ENCODE measurements around the gene TGFBR3.

Gene TGFBR3

DNA sequence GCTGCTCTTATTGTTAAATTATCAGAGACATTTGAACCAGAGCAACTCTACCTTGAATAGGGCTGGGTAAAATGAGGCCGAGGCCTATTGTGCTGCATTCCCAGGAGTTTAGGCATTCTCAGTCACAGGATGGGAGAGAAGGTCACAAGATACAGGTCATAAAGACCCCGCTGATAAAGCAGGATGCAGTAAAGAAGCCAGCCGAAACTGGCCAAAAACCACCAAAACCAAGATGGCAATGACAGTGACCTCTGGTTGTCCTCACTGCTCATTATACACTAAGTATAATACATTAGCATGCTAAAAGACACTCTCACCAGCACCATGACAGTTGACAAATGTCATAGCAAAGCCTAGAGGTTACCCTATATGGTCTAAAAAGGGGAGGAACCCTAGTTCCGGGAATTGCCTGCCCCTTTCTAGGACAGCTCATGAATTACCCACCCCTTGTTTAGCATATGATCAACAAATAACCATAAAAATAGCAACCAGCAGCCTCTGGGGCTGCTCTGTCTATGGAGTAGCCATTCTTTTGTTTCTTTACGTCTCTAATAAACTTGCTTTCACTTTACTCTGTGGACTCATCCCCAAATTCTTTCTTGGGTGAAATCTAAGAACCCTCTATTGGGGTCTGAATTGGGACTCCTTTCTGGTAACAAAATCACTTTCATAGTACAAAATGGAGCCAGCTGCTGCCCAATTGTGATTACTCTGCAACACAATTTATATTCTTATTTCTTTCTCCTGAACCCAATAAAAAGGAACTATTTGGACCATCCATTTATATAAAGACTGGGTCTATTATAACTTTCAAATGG, 179.6 kb downstream of the TGFBR3 start:
- DNase-seq: no peak

DNA sequence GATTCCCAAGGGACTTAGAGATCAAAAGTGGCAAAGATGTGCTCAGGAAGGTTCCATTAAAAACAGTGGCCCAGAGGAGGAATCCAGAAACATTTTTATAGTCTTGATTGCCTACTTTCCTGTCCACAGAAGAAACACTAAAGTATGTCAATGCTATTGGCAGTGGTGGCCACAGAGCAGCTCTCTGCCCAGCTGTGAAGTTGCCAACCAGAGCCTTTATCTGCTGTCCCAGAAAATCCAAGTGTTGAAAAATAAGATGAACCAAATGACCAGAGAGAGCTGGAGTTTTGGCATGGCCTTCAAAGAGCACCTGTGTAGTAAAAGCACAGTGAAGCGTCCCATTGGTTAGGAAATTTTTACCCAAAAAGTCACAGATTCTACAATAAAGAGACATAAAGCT, 181.2 kb downstream of the TGFBR3 start:
- no peak for DNase-seq

DNA sequence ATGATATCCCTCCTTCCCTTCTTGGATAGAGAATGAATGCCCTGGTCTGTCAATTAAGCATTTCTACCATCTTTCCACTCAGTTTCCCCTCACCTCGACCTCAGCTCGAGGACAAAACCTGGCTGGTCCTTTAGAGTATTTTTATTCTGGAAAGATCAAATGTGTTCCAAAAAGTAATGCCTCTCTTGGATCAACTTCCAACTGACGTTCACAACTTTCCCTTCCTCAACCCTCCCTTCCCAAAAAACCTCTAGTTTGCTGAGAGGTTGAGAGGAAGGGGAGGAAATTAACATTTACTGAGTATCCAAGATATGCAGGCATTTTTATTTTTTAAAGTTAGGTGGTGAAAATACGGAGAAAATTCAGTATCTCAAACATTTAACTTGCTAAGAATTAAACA, 182.9 kb downstream of the TGFBR3 start:
- no peak for DNase-seq

DNA sequence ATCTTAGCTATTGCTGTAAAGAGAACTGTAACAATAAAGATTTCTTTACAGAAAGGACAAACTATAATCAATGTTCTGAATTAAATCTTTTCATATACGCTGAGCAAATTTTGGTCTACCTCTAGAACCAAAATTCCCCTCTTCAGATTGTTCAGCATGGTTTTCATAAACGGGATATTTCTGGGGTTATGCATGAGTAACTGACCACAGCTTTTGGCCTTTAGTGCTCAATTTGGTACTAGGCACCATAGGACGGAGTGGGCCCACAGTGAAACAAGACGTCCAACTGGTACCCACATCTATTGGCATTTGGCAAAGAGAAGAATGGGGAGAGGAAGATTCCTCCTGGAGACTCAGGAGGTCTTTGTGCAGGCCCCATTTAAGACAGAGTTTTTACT, 184.5 kb downstream of the TGFBR3 start:
- no peak for DNase-seq

DNA sequence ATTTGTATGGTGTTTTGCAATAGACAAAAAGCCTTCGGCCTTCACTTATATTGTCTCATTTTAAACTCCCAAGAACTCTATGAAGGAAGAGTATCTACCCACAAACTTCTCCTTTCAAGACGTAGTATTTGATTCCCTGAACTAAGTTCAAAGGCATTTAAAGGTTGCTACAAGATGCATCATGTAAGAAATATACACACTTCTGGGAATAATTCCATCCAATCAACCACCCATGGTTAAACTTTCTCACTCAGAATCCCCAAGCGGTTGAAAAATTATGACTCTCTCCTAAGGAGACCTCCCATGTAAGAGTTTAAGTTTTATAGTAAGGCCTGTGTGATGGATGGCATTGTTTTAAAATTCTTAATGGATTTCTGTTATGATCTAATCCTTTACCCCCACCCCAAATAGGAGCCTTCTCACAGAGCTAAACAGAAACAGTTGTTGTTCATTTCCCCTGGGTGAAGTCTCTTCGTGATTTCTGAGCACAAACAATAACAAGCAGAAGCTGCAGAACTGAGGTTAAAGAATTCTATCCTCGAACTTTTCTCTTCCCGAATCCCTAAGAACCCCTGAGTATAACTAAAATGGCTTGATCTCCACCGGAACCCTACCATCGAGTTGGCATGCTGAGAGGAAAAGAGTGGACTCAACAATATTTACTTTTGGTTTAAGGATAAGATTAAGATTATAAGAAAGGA, 185.0 kb downstream of the TGFBR3 start:
- no peak for DNase-seq

DNA sequence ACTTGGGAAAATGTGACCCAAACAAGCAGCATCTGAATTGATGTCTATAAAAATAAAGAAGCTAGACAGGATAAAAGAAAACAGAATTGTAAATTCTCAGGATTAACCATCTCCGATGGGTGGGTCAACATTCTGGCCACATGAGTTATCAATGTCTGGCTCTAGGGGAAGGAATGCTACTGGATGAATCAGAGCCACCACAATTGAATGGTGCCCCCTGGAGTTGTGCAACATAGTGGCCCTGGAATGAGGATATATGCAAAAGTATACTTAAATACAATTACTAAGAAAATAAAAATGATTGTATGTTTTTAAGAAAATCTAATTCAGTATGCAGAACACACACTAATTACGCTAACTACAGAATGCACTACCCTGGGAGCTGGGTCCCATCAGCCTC, 185.6 kb downstream of the TGFBR3 start:
- no peak for DNase-seq

DNA sequence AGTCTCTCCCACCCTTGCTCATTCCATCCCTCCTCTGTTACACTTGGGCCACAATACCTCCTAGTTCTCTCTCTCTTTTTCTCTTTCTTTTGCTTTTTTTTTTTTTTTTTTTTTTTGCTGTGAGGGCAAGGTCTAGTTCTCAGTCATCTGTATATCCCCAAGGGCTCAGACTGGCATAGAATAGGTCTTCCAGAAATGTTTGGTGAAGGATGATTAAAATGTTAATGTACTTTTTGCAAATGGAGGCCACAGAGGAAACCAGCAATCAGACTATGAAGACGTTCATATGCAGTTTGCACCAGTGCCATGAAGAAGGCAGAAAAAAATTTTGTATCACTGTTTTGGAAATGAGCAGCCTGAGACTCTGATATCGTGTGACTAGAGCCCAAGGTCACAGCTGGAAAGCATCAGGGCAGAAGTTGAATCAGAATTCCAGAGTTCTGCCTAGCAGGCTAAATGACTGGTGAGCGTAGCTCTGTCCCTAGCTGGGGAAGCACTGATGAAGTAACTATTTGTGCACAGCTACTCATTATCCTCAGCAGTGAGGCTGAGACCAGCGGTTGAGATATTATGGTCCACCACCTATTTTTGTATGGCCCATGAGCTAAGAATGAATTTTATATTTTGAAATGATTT, 186.5 kb downstream of the TGFBR3 start:
- DNase-seq: no peak

DNA sequence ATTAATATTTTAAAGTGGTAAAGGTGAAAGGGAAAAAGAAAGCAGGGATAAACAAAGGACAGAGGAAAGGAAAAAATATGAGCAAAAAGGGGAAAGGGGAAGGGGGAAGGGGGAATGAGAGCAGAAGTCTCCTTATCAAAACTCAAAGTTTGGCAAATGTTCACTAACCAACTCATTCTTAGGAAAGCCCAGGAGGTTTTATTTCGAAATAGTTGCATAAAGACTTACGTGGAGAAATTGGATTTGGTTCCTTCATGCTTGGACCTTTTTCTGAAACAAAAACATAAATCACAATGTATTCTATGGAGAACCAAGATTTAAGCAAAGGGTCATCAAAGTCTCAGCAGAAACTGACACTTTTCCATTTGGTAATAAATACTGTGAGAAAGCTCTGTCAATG, 188.1 kb downstream of the TGFBR3 start:
- no peak for DNase-seq

DNA sequence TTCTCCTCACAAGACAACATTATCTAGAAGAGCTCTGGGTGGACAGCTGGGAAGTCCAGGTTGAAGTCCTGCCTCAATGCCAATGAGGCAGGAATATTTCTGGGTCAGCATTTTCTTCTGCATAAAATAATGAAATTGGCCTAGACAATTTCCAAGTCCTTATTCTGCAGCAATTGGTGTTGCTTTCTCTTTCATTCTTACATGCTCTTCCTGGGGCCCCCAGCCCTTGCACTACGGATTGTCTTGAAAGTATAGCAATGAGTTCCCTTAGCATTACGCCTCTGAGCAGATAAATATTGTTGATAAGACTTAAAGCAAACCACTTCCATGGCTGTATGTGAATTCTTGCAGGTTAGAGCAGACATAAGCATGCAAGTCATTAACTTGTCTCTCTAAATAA, 188.5 kb downstream of the TGFBR3 start:
- no peak for DNase-seq

DNA sequence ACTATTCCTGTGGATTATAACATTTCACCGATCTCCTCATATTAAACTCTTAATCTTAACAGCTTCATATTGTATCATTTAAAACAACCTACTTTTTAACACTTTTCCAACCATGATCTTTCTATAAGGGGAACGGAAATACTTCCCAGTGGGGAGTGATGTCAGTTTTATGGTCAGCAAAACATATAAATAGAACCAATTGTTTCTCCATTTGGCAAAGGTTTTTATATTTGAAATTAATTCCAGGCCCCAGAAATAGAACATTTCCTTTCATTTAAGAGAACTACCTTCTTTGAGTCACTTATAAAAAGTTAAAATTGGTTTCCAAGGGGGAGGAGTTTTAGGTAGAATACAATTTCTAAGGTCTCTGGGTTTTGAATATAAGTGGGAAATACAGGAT, 189.6 kb downstream of the TGFBR3 start:
- DNase-seq: no peak

DNA sequence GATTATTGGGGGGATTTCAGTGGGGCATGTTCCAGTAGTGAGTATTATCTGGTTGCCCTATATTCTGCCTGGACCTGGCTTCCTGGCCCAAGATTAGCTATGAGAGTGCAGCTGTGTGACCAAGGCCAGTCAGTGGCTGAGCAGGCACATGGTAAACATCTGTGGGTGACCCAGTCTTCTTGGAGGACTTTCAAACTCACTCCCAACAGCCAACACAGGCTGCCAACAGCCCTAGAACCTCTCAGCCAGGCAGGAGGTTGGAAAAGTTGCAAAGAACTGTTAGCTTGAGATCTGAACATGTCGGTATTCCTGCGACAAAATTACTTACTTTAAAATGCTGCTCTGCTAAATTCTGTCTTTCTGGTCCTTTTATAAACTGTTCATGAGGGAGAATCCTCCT, 192.4 kb downstream of the TGFBR3 start:
- no peak for DNase-seq

DNA sequence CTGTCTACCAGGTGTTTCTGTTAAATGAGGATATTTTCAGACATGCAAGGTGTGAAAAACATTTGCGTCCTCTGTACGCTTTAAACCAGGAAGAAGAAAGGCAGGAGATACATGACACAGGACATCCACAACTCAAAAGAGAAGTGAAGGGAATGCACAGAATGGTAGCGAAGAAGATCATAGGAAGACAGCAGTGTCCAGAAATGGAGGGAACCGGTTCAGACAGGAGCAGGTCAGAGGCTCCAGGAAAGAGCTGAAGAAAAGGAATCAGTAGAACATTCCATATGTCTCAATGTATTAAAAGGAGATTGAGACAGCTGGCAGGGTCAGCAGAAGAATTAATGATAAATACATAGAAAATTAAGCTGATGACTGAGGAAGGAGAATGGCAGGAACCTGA, 194.4 kb downstream of the TGFBR3 start:
- no peak for DNase-seq

DNA sequence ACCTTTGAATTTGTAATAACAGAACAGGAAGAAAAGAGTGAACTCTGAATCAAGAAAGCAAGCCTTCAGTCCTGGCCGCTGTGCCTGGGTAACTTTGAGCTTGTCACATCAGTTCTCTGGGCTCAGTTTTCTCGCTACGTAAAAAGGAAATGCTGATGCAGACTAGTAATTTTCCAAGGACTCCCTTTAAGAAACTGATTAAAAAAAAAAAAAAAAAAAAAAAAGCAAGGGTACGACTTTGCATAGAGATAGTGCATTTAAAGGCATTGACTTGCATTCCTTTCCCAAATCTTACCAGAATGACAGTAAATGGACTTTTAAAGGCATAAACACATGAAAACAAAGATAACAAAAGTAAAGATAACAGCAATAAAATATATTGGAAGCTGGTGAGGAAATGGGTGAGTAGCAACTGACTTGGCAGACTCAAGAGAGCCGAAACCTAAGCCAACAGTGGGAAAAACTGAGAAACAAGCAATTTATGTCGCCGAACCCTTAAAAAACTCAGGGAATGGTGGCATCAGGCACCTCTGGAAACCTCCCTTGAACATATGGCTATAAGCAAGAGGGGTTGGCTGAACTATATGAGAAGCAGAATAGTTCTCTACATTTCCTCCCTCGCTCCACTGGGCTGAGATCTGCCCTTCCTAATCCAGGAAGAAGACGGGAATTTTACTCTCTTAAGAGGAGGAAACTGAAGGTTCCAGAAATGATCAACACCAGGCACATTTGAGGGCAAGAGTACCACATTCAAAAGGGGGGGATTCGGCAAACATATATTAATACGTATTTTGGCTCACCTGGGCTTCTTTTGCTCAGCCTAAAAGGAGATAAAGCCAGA, 196.1 kb downstream of the TGFBR3 start:
- no peak for DNase-seq

DNA sequence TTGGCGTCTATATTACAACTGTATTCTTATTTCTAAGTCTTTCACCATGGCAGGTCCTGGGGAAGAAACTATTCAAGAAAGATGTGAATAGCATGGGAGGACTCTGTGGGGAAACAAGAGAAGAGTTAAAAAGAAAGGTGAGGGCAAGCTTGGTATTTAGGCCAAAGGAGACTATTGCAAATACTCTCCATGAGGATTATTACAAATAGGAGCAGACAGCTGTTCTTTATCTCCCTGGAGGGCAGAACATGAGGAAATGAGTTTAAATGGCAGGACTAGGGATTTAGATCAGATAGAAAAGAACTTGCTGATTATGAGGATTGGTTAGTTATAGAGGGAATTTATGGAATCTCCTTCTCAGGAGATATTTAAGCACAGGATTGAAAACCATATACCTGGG, 198.5 kb downstream of the TGFBR3 start:
- no peak for DNase-seq

DNA sequence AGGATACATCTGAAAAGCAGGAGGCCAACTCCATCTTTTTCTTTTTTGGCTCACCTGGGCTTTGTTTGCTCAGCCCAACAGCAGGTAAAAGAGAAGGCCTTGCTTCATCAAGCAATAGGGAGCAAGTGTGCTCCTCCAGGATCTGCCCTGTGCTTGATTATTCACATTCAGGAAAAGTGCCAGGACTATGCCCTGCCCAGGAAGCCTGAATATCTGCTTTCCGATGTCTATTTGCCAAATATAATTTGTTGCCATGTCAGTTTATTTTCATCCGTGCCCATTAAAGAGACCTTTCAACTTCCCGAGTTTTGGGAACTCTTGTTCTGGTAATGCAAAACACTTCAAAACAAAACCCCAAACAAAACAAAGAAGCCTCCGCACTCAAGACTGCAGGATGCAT, 200.0 kb downstream of the TGFBR3 start:
- no peak for DNase-seq

DNA sequence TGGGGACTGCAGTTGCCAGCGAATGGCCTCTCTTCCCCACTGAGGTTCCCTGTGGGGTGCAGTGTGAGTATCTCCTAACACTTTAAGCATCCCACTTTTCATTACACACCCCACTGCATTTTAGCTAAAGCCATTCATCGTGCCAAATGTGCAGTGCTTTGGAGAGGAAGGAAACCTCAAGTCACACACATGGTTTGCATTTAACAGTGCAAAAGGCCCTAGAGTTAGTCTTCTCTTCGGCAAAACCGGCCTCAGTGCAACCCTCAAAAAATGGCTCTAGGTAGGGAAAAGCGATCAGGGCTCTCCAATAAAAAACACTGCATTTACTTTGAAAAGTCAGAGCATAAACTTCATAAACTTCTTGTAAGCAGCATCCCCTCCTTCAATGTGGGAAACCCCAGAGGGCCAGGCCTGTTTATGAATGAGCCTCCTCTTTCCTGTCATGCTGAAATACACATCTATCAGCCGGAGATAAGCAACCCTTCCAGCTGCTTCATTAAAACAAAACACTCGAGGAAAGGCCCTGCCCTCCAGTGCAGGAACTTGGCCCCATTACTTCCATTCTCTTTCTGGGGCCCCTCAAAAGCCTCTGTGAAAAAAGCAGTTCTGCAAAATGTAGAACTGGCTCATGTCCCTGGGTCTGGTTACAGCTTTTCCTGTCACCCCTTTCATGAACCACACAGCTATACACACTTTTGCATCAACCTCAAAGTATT, 201.3 kb downstream of the TGFBR3 start:
- DNase-seq: peak; percentile 25

DNA sequence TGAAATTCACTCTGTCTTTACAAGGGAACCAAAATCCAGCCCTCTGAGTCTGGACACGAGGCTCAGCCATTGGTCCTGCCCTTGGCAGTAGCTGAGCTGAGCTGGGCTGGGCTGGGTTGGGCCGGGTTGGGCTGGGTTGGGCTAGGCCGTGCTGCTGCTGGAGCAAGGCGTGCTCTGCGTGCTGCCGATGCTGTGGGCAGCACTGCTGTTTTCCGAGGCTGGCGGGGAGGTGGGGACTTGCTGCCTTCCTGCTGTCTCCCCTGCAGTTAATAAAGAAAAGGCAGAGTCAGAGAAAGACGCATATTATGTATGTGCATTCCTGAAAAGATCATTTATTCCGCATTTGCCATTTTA, 202.4 kb downstream of the TGFBR3 start:
- DNase-seq: no peak

DNA sequence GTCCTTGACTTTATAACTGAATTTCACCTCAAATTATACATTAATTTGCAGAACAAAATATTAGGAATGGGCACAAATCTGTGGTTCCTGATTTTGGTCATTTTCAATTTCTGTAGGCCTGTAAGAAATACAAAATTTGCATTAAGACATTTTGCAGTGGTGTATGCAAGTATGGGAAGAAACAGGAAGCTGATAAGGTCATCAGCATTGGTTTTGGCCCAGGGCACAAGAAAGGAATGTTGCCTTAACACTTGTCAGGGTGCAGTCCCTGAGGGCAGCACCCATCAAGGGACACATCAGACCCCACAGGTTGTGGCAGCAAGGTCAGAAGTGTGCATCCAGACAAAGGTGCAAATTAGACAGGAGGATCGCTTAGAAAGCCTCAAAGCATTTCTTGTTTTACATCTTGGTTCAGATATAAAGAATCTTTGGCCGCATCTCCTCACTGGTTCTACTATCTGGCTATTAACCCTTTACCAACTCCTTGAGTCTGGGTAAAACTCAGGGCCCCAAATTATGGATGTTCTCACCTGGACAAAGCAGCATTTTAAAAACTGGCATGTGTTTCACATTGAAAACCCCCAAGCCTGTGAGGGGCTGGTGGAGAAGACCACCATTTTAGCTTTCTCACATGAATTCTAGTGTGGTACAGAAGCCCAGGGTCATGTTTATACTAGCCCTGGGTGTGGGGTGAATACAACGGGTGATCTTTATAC, 202.9 kb downstream of the TGFBR3 start:
- no peak for DNase-seq

DNA sequence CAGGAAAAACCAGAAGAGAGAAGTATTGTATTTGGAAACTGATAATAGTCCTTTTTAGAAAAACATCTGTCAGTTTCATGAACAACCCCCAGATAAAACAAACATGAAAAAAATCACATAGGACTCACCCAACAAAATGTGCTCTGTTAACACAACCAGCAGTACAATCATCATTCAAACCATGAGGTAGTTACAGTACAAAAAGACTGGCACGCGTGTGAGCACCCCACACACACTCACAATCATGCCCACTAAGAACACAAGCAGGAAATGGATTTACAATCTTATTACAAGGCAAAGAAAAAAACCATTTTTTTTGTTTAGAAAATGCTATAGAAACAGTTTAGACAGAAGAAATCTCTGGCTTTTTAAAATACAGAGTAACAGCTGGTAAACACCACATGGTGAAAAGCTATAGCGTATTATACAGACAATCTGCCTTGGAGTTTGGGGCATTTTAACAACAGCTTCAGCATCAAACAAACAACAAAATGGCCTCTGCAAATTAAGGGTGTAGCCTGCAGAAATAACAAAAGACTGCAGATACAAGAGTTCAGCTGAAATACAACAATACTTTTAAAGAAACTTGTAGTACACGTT, 205.3 kb downstream of the TGFBR3 start:
- DNase-seq: no peak

DNA sequence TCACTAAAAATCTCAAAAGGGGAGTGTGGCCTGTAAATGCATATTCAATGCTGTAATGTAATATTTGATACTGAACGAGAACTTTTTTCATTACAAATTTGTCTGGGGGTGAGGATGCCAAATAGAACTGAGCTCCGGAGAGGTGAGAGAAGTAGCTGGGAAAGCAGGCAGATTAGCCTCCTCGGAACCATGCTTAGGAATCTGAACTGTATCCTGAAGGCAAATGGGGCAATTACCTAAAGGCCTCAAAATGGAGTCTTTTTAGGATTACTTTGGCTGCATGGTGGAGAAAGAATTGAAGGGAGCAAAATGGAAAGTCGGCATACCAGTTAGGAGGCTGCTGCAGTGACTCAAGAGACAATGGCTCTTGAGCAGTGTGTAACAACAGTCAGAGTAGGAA, 206.5 kb downstream of the TGFBR3 start:
- DNase-seq: no peak

DNA sequence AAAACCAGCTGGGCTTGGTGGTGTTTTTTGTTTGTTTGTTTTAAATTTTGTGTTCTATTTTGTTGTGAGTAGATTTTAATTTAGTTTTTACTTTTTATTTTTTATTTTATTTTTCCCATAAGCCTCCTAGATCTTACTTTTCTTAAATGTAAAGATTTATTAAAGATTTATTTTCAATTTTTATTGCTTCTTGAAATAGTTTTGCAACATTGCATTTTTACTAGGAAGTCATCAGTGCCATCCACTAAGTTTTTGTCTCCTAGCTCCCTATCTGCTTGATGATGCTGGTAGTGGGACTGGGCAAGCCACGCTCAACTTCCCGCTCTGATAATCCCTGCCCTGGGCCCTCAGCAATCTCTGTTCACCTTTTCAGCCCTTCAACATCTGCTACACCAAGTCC, 209.9 kb downstream of the TGFBR3 start:
- DNase-seq: no peak

DNA sequence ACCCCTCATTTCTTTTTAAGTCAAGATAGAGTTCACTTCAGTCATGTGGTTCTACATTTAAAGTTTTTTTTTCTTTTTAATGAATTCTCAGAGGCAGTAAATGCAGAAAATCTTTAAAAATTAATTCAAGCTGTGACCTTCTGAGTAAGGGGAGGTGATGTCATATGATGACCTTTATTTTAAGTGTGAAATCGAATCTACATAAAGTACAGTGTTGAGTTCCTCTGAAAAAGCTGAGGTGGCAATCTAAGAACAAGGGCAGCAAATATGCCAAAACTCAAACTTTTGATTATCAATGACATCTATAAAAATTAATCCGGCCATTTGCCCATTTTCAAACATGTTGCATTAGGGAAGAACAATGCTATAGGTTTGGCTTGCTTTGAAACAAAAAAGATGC, 211.8 kb downstream of the TGFBR3 start:
- no peak for DNase-seq

All from KG1 (cell line).